Activated CD4-positive, alpha-beta T cell treated with anti-CD3 and anti-CD28 coated beads, Interleukin-2, amount 50 U/mL, for 48 hours (primary cell): ENCODE results near the gene ZNF484.
A peak's percentile ranks its signal among the peaks of the same experiment; 100 is the strongest.
"Not testable (repeated sequence)": the region's sequence is repeated elsewhere in the genome, so short reads cannot be mapped to it uniquely, and the experiment has no call there.

ENCODE experiments used
- DNase-seq, 2 experiments: peaks; one replicate each; pipeline ENCODE4 v3.0.0-alpha.2; 2020

Gene ZNF484

GRCh38 chr9:92857236-92857635 lies 20.6 kb downstream of the ZNF484 start:
- no peak for DNase-seq

GRCh38 chr9:92853716-92854115 lies 24.1 kb downstream of the ZNF484 start:
- no peak for DNase-seq

- DNase-seq, result no peak
Measured at GRCh38 chr9:92850898-92851297, 26.9 kb downstream of the ZNF484 start.

GRCh38 chr9:92848740-92849139 lies 29.1 kb downstream of the ZNF484 start:
- DNase-seq, result not testable (repeated sequence)

GRCh38 chr9:92846662-92847145 lies 31.1 kb downstream of the ZNF484 start:
- no peak for DNase-seq

GRCh38 chr9:92838411-92838810 lies 39.4 kb downstream of the ZNF484 start:
- DNase-seq, result not testable (repeated sequence)

- no peak for DNase-seq
Measured at GRCh38 chr9:92837191-92837590, 40.6 kb downstream of the ZNF484 start.

- DNase-seq, result no peak
Measured at GRCh38 chr9:92829420-92829819, 48.4 kb downstream of the ZNF484 start.

- DNase-seq, result not testable (repeated sequence)
Measured at GRCh38 chr9:92825065-92825464, 52.8 kb downstream of the ZNF484 start.

- DNase-seq, result no peak
Measured at GRCh38 chr9:92820964-92821363, 56.9 kb downstream of the ZNF484 start.

- not testable (repeated sequence) for DNase-seq
Measured at GRCh38 chr9:92819898-92820297, 57.9 kb downstream of the ZNF484 start.

GRCh38 chr9:92809629-92810326 lies 68.1 kb downstream of the ZNF484 start:
- peak in 1 of 2 experiments; percentile 9 for DNase-seq

- peak; percentile 61 to 70 for DNase-seq
Measured at GRCh38 chr9:92808726-92809451, 68.9 kb downstream of the ZNF484 start.

- peak; percentile 36 to 37 for DNase-seq
Measured at GRCh38 chr9:92807757-92808725, 69.8 kb downstream of the ZNF484 start.

- no peak for DNase-seq
Measured at GRCh38 chr9:92807031-92807756, 70.6 kb downstream of the ZNF484 start.

GRCh38 chr9:92804727-92805126 lies 73.1 kb downstream of the ZNF484 start:
- no peak for DNase-seq

- no peak for DNase-seq
Measured at GRCh38 chr9:92798358-92798757, 79.5 kb downstream of the ZNF484 start.

GRCh38 chr9:92796337-92796804 lies 81.5 kb downstream of the ZNF484 start:
- not testable (repeated sequence) for DNase-seq

- DNase-seq, result no peak
Measured at GRCh38 chr9:92795598-92796336, 82.1 kb downstream of the ZNF484 start.
